Colonic mucosa (tissue), 4 donors: ENCODE data around the gene PASD1. TPM values are rescaled to one million over a fixed set of nuclear protein-coding genes. Genes with fewer than 3 reads are reported as not detected.
"Not testable (repeated sequence)": the region's sequence is repeated elsewhere in the genome, so short reads cannot be mapped to it uniquely, and the experiment has no call there.

Experiments used
- DNase-seq: peaks from one replicate; pipeline ENCODE4 v3.0.0-alpha.2; 2020
- H3K27ac ChIP-seq: fragments of 200-600 bp; one replicate; pipeline ENCODE4 v1.8.0; 2021
- H3K27me3 ChIP-seq: fragments of 200-600 bp; one replicate; pipeline ENCODE4 v1.8.0; 2021
- H3K36me3 ChIP-seq: fragments of 200-600 bp; one replicate; pipeline ENCODE4 v1.8.0; 2021
- H3K4me1 ChIP-seq: fragments of 200-600 bp; one replicate; pipeline ENCODE4 v1.8.0; 2021; ENCODE audit warnings: mild to moderate bottlenecking
- H3K4me3 ChIP-seq: fragments of 200-600 bp; one replicate; pipeline ENCODE4 v1.8.0; 2021
- H3K9ac ChIP-seq, 2 donors: one replicate each; pipeline ENCODE4 v1.7.0; 2013; ENCODE audit warnings: control low read depth in 2 of 2, low read depth in 2 of 2, low read length in 2 of 2
- H3K9me3 ChIP-seq: fragments of 200-600 bp; one replicate; pipeline ENCODE4 v1.8.0; 2021
- intact Hi-C: fragments of 100-400 bp; cut with DNase I; formaldehyde crosslinking; loops from one replicate; pipeline ENCODE4 v1.14.1; 2022
- total RNA-seq, 2 donors: library from RNA; stranded (reverse); fragmentation: NEBNext Ultra II Directional in 1 of 2; extraction: Animal tissue kit (Norgen Biotek cat#: 25700) in 1 of 2; gene quantifications; one replicate each; pipeline ENCODE4 v1.2.1, GENCODE V29; 2021
- TF ChIP-seq, protein P1 (sequence below): fragments of 200-600 bp; IDR thresholded peaks from one replicate; pipeline ENCODE4 v1.8.0; 2022; ENCODE audit warnings: antibody characterized with exemption, mild to moderate bottlenecking
- donor health status: healthy.
- donor health status: DM: no; HTN: no; CAD: no.
- donor health status: DM: no; HTN: no; CAD: no.

PASD1 gene
- total RNA-seq, 2 donors from 2014 or later = not detected

DNA sequence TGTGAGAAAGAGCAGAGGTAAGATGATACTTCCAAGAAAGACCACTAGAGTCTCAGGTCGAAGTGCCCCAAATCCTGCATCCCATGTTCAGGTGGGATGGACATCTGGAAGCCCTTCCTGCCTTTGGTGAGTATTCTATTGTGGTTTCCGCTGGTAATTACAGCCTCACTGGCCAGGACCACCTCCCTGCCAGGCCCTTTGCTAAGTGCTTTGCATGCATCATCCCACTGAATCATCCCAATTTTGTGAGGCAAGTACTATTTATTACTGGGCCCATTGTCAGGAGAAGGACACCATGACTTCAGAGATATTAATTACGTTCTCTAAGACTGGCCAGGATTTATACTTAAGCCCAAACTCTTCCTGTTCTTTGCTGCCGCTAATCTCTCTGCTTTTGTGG, 10.7 kb upstream of the PASD1 start:
- Histone ChIP-seq H3K9ac (no peak overlapping the region), H3K27ac (no peak overlapping the region), H3K9me3 (no peaks in the 10 kb centered on the region), H3K27me3 (no peaks in the 10 kb centered on the region), H3K4me3 (no peak overlapping the region), H3K4me1 (no peaks in the 10 kb centered on the region), H3K36me3 (no peaks in the 10 kb centered on the region)
- no peak for DNase-seq
- TF ChIP-seq, protein P1, sequence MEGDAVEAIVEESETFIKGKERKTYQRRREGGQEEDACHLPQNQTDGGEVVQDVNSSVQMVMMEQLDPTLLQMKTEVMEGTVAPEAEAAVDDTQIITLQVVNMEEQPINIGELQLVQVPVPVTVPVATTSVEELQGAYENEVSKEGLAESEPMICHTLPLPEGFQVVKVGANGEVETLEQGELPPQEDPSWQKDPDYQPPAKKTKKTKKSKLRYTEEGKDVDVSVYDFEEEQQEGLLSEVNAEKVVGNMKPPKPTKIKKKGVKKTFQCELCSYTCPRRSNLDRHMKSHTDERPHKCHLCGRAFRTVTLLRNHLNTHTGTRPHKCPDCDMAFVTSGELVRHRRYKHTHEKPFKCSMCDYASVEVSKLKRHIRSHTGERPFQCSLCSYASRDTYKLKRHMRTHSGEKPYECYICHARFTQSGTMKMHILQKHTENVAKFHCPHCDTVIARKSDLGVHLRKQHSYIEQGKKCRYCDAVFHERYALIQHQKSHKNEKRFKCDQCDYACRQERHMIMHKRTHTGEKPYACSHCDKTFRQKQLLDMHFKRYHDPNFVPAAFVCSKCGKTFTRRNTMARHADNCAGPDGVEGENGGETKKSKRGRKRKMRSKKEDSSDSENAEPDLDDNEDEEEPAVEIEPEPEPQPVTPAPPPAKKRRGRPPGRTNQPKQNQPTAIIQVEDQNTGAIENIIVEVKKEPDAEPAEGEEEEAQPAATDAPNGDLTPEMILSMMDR = no peak
- intact Hi-C loops = no loop called here

DNA sequence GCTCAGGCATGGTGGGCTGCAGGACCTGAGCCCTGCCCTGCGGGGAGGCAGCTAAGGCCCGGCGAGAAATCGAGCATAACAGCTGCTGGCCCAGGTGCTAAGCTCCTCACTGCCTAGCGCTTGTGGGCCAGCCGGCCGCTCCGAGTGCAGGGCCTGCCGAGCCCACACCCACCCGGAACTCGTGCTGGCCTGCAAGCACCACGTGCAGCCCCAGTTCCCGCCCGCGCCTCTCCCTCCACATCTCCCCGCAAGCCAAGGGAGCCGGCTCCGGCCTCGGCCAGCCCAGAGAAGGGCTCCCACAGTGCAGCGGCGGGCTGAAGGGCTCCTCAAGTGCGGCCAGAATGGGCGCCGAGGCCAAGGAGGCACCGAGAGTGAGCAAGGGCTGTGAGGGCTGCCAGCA, 8.2 kb upstream of the PASD1 start:
- H3K9ac ChIP-seq, DNase-seq, H3K27me3 ChIP-seq, H3K27ac ChIP-seq, H3K9me3 ChIP-seq, intact Hi-C loops, H3K4me3 ChIP-seq, H3K36me3 ChIP-seq, H3K4me1 ChIP-seq: not testable (repeated sequence)

DNA sequence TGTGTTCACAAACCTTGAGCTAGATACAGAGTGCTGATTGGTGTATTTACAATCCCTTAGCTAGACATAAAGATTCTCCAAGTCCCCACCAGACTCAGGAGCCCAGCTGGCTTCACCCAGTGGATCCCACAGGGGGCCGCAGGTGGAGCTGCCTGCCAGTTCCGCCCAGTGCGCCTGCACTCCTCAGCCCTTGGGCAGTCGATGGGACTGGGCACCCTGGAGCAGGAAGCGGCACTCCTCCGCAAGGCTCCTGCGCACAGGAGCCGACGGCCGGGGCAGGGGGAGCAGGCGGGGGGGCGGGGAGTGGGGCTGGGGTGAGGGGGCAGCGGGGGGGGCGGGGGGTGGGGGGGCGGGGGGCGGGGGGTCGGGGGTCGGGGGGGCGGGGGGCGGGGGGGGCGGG, 990 bp upstream of the PASD1 start:
- H3K4me1 ChIP-seq, H3K36me3 ChIP-seq, H3K9ac ChIP-seq, H3K9me3 ChIP-seq, H3K4me3 ChIP-seq, H3K27ac ChIP-seq, intact Hi-C loops, H3K27me3 ChIP-seq, DNase-seq: not testable (repeated sequence)

GRCh38 chrX:151563003-151563402, 472 bp upstream of the PASD1 start:
- H3K36me3 ChIP-seq, H3K9ac ChIP-seq, H3K4me1 ChIP-seq, H3K27ac ChIP-seq, H3K9me3 ChIP-seq, H3K4me3 ChIP-seq, intact Hi-C loops, H3K27me3 ChIP-seq, DNase-seq: not testable (repeated sequence)

DNA sequence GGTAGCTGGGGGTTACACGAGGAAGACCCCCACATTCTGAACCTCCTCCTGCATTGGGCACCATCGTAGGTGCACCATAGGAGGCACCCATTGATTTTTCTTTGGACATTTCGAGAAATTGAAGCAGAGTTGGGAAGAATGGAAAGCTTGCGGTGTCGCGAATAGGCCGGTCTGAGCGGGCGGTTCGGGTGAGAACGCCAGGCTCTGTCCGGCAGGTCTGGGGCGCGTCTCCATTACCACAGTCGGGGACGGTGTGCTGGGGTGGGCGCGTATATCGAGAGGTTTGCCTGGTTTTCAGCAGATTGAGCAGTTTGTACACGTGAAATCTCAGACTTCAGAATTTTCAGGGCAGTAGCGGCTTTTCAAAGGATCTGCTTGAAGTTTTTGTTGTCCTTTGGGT, 560 bp downstream of the PASD1 start:
- DNase-seq = no peak
- TF ChIP-seq, protein P1 = no peak
- Histone ChIP-seq H3K27me3 (no peaks in the 10 kb centered on the region), H3K9me3 (no peaks in the 10 kb centered on the region), H3K9ac (no peak overlapping the region), H3K4me3 (no peak overlapping the region), H3K27ac (no peak overlapping the region), H3K36me3 (no peaks in the 10 kb centered on the region), H3K4me1 (no peaks in the 10 kb centered on the region)
- intact Hi-C loops = no loop called here

GRCh38 chrX:151566872-151567271, 3.4 kb downstream of the PASD1 start:
- H3K4me3 ChIP-seq, H3K9ac ChIP-seq, DNase-seq, H3K9me3 ChIP-seq, H3K4me1 ChIP-seq, H3K27me3 ChIP-seq, H3K27ac ChIP-seq, H3K36me3 ChIP-seq, intact Hi-C loops: not testable (repeated sequence)

GRCh38 chrX:151570561-151570960, 7.1 kb downstream of the PASD1 start:
- H3K4me1 ChIP-seq = no peaks in the 10 kb centered on the region
- H3K27ac ChIP-seq = no peak overlapping the region
- TF ChIP-seq, protein P1 = no peak
- no peaks in the 10 kb centered on the region for H3K9me3 ChIP-seq
- no peak for DNase-seq
- H3K36me3 ChIP-seq = no peaks in the 10 kb centered on the region
- H3K4me3 ChIP-seq = no peak overlapping the region
- H3K27me3 ChIP-seq = no peaks in the 10 kb centered on the region
- intact Hi-C loops = no loop called here
- H3K9ac ChIP-seq = no peak overlapping the region

DNA sequence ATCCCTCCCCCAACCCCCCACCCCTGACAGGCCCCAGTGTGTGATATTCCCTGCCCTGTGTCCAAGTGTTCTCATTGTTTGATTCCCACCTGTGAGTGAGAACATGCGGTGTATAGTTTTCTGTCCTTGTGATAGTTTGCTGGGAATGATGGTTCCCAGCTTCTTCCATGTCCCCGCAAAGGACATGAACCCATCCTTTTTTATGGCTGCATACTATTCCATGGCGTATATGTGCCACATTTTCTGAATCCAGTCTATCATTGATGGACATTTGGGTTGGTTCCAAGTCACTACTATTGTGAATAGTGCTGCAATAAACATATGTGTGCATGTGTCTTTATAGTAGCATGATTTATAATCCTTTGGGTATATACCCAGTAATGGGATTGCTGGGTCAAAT, 29.9 kb downstream of the PASD1 start:
- H3K4me3 ChIP-seq, H3K9ac ChIP-seq, H3K36me3 ChIP-seq, H3K9me3 ChIP-seq, DNase-seq, H3K27ac ChIP-seq, H3K4me1 ChIP-seq, intact Hi-C loops, H3K27me3 ChIP-seq: not testable (repeated sequence)
